Measurements from ENCODE around the gene CPLX1. TPM values are rescaled to one million over a fixed set of nuclear protein-coding genes. Genes with fewer than 3 reads are reported as not detected.

CPLX1 gene
- total RNA-seq (2022) (2.7 and 3.5 TPM in 2 replicates), Bru-seq, nascent RNA (percentile 26 among the genes with signal in this experiment), BruChase-seq, experiment 1, labeled RNA remaining after a 6-hour chase (percentile 37 among the genes with signal in this experiment), BruChase-seq, experiment 2, labeled RNA remaining after a 2-hour chase (percentile 24 among the genes with signal in this experiment)
- long read RNA-seq, partial matches to known transcripts = 0 of 2 reads
- long read RNA-seq, other reads (novel, unspliced or antisense) = 1 of 2 reads

- TF ChIP-seq, protein P1, sequence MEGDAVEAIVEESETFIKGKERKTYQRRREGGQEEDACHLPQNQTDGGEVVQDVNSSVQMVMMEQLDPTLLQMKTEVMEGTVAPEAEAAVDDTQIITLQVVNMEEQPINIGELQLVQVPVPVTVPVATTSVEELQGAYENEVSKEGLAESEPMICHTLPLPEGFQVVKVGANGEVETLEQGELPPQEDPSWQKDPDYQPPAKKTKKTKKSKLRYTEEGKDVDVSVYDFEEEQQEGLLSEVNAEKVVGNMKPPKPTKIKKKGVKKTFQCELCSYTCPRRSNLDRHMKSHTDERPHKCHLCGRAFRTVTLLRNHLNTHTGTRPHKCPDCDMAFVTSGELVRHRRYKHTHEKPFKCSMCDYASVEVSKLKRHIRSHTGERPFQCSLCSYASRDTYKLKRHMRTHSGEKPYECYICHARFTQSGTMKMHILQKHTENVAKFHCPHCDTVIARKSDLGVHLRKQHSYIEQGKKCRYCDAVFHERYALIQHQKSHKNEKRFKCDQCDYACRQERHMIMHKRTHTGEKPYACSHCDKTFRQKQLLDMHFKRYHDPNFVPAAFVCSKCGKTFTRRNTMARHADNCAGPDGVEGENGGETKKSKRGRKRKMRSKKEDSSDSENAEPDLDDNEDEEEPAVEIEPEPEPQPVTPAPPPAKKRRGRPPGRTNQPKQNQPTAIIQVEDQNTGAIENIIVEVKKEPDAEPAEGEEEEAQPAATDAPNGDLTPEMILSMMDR (IDR thresholded peaks at IDR 0.05; ENCODE audit: unreplicated experiment) = no peak
- H3K27ac Mint-ChIP-seq (ENCODE audit: low read depth, unreplicated experiment) = no peak within 1 kb of the TSS
- intact Hi-C loops (cut with micrococcal nuclease) = no loop called here
- peaks cover 32% of the 10 kb centered on the region for H3K27me3 Mint-ChIP-seq (ENCODE audit: insufficient read depth, unreplicated experiment)
- CTCF ChIA-PET = no interaction called here
- DNase-seq (ENCODE audit: unreplicated experiment) = peak; percentile 30
- H3K4me1 Mint-ChIP-seq (ENCODE audit: insufficient read depth, unreplicated experiment) = peaks cover 7% of the 10 kb centered on the region
- no peaks in the 10 kb centered on the region for H3K36me3 Mint-ChIP-seq (ENCODE audit: insufficient read depth, unreplicated experiment)
- POLR2A ChIA-PET = no interaction called here
- no TSS peak for BruUV-seq (replicated peaks)
- H3K4me3 Mint-ChIP-seq (ENCODE audit: unreplicated experiment) = peak within 1 kb of the TSS; percentile 28
- no peaks in the 10 kb centered on the region for H3K9me3 Mint-ChIP-seq (ENCODE audit: unreplicated experiment)
Observed at GRCh38 chr4:825971-826330, at the start of gene CPLX1. TSS of gene CPLX1 (minus strand) at chr4:826129. CDS start at chr4:824522, 1,607 bp downstream.

- H3K4me3 Mint-ChIP-seq (ENCODE audit: unreplicated experiment) = no peak overlapping the region
- BruUV-seq (replicated peaks) = no TSS peak
- no peaks in the 10 kb centered on the region for H3K27me3 Mint-ChIP-seq (ENCODE audit: insufficient read depth, unreplicated experiment)
- H3K36me3 Mint-ChIP-seq (ENCODE audit: insufficient read depth, unreplicated experiment) = peaks cover 47% of the 10 kb centered on the region
- H3K27ac Mint-ChIP-seq (ENCODE audit: low read depth, unreplicated experiment) = no peak overlapping the region
- no peaks in the 10 kb centered on the region for H3K9me3 Mint-ChIP-seq (ENCODE audit: unreplicated experiment)
- TF ChIP-seq, protein P1 (IDR thresholded peaks at IDR 0.05; ENCODE audit: unreplicated experiment) = no peak
- DNase-seq (ENCODE audit: unreplicated experiment) = no peak
- no peaks in the 10 kb centered on the region for H3K4me1 Mint-ChIP-seq (ENCODE audit: insufficient read depth, unreplicated experiment)
- ChIA-PET POLR2A (interaction anchor here (0.7 kb wide), 1 partner anchor 18 kb away, joined by 6 read pairs; no protein-coding TSS in a partner anchor), CTCF (interaction anchor here (0.6 kb wide), 1 partner anchor 108 kb away, joined by 3 read pairs; no protein-coding TSS in a partner anchor)
- intact Hi-C loops (cut with micrococcal nuclease) = no loop called here
Observed at GRCh38 chr4:874971-875817, 49.3 kb upstream of the CPLX1 start.

- Mint-ChIP-seq H3K27me3 (ENCODE audit: insufficient read depth, unreplicated experiment) (no peaks in the 10 kb centered on the region), H3K4me3 (ENCODE audit: unreplicated experiment) (no peak overlapping the region), H3K36me3 (ENCODE audit: insufficient read depth, unreplicated experiment) (peaks cover 42% of the 10 kb centered on the region), H3K27ac (ENCODE audit: low read depth, unreplicated experiment) (no peak overlapping the region), H3K9me3 (ENCODE audit: unreplicated experiment) (no peaks in the 10 kb centered on the region), H3K4me1 (ENCODE audit: insufficient read depth, unreplicated experiment) (no peaks in the 10 kb centered on the region)
- DNase-seq (ENCODE audit: unreplicated experiment) = no peak
- no TSS peak for BruUV-seq (replicated peaks)
- intact Hi-C loops (cut with micrococcal nuclease) = no loop called here
- ChIA-PET POLR2A (no interaction called here), CTCF (interaction anchor here (1.2 kb wide), 1 partner anchor 132 kb away, joined by 3 read pairs; no protein-coding TSS in a partner anchor)
- TF ChIP-seq, protein P1 (IDR thresholded peaks at IDR 0.05; ENCODE audit: unreplicated experiment) = no peak
Observed at GRCh38 chr4:874056-874455, 48.1 kb upstream of the CPLX1 start.

- no peaks in the 10 kb centered on the region for H3K4me1 Mint-ChIP-seq (ENCODE audit: insufficient read depth, unreplicated experiment)
- H3K27me3 Mint-ChIP-seq (ENCODE audit: insufficient read depth, unreplicated experiment) = no peaks in the 10 kb centered on the region
- CTCF ChIA-PET = interaction anchor here (0.5 to 0.7 kb wide), 2 partner anchors 14 to 83 kb away, joined by 3 to 4 read pairs; no protein-coding TSS in a partner anchor
- peaks cover 34% of the 10 kb centered on the region for H3K36me3 Mint-ChIP-seq (ENCODE audit: insufficient read depth, unreplicated experiment)
- TF ChIP-seq, protein P1 (IDR thresholded peaks at IDR 0.05; ENCODE audit: unreplicated experiment) = no peak
- no peak overlapping the region for H3K4me3 Mint-ChIP-seq (ENCODE audit: unreplicated experiment)
- no peaks in the 10 kb centered on the region for H3K9me3 Mint-ChIP-seq (ENCODE audit: unreplicated experiment)
- no TSS peak for BruUV-seq (replicated peaks)
- no peak for DNase-seq (ENCODE audit: unreplicated experiment)
- POLR2A ChIA-PET = no interaction called here
- H3K27ac Mint-ChIP-seq (ENCODE audit: low read depth, unreplicated experiment) = no peak overlapping the region
- intact Hi-C loops (cut with micrococcal nuclease) = no loop called here
Observed at GRCh38 chr4:872241-872981, 46.5 kb upstream of the CPLX1 start.

Measured in MCF 10A (cell line).